K562 (cell line): ENCODE measurements around the gene AKAP3. TPM values are rescaled to one million over a fixed set of nuclear protein-coding genes. Genes with fewer than 3 reads are reported as not detected.

ENCODE experiments used
- ATAC-seq: fragments of 200-7000 bp; cut with Tn5 transposase; 3 replicates; pipeline ENCODE4 v1.9.1; 2020; ENCODE audit warnings: moderate library complexity
- BruUV-seq: library from RNA; stranded (reverse); fragments of 400-500 nt; replicated peaks from 2 replicates; lab custom pipeline; 2021; lab: Mats Ljungman, UMichigan
- CTCF ChIA-PET: fragments of 300-600 bp; formaldehyde crosslinking; extraction: SDS; loops from one replicate; lab custom pipeline; 2021; ENCODE audit warnings: low intra/inter-chr PET ratio; lab: Yijun Ruan, JAX
- POLR2A ChIA-PET: fragments of 300-600, 350-650 bp; sonication (Branson Sonifier 250); formaldehyde crosslinking; extraction: SDS; loops from one replicate; lab custom pipeline; 2021; ENCODE audit warnings: antibody characterized with exemption, inconsistent platforms; lab: Yijun Ruan, JAX
- DNase-seq, 4 experiments: peaks; one replicate each; pipeline versions ENCODE4 v3.0.0 to v3.0.0-alpha.2; 2011 to 2018; ENCODE audit warnings: low spot score in 3 of 4, mixed read lengths in 3 of 4; ENCODE audit errors: extremely low read depth in 1 of 4
- FAIRE-seq: peaks from 2 replicates; lab custom pipeline; 2011; peaks lifted over from hg19 to GRCh38; lab: Jason Lieb, UNC
- H2AFZ ChIP-seq: 2 replicates; pipeline ENCODE4 v1.6.0; 2011; ENCODE audit warnings: low read depth, low read length, control low read depth, inconsistent platforms
- H3K27ac ChIP-seq: fragments of 200-600 bp; 3 replicates; pipeline ENCODE4 v1.8.0; 2011; ENCODE audit warnings: low read depth, mild to moderate bottlenecking, control low read depth, inconsistent platforms, low read length, moderate library complexity, mixed read lengths; ENCODE audit errors: extremely low read depth
- H3K27me3 ChIP-seq, 2 experiments: fragments of 300-600 bp in 1 of 2; 2 replicates in 1 of 2; 3 replicates in 1 of 2; pipeline versions ENCODE4 v1.6.0 to v1.8.0; 2011; ENCODE audit warnings: inconsistent platforms in 2 of 2, low read length in 2 of 2, mild to moderate bottlenecking in 1 of 2, mixed read lengths in 1 of 2, moderate library complexity in 1 of 2; ENCODE audit not compliant: control insufficient read depth in 2 of 2, insufficient read depth in 2 of 2
- H3K36me3 ChIP-seq: fragments of 300-600 bp; 3 replicates; pipeline ENCODE4 v1.8.0; 2011; ENCODE audit warnings: mild to moderate bottlenecking, low read length, inconsistent platforms; ENCODE audit not compliant: control insufficient read depth, insufficient read depth
- H3K4me1 ChIP-seq, 2 experiments: fragments of 200-600 bp in 1 of 2; replicated peaks in 1 of 2; 2 replicates in 1 of 2; 3 replicates in 1 of 2; pipeline versions ENCODE4 v1.5.1 to v1.8.0; 2011; ENCODE audit warnings: inconsistent platforms in 2 of 2, low read length in 2 of 2, mild to moderate bottlenecking in 1 of 2, mixed read lengths in 1 of 2, moderate library complexity in 1 of 2; ENCODE audit not compliant: control insufficient read depth in 2 of 2, insufficient read depth in 2 of 2
- H3K4me2 ChIP-seq: 2 replicates; pipeline ENCODE4 v1.6.1; 2011; ENCODE audit warnings: low read length, control low read depth, inconsistent platforms, mixed read lengths; ENCODE audit not compliant: insufficient read depth
- H3K4me3 ChIP-seq: fragments of 200-600 bp; sonication (generic), shearing (Covaris generic); 2 replicates; pipeline ENCODE4 v1.5.1; 2016; ENCODE audit warnings: control low read depth, inconsistent platforms
- H3K79me2 ChIP-seq: fragments of 200-600 bp; 3 replicates; pipeline ENCODE4 v1.8.0; 2011; ENCODE audit warnings: low read length, inconsistent platforms; ENCODE audit not compliant: control insufficient read depth, insufficient read depth
- H3K9ac ChIP-seq, 2 experiments: 2 replicates each; pipeline versions ENCODE4 v1.6.0 to v1.6.1; 2011; ENCODE audit warnings: low read depth in 2 of 2, low read length in 2 of 2, control low read depth in 1 of 2, inconsistent platforms in 1 of 2, mild to moderate bottlenecking in 1 of 2, mixed read lengths in 1 of 2; ENCODE audit not compliant: insufficient read depth in 1 of 2
- H3K9me1 ChIP-seq: one replicate; pipeline ENCODE4 v1.6.0; 2011; ENCODE audit warnings: inconsistent platforms, mild to moderate bottlenecking, low read length, moderate library complexity; ENCODE audit not compliant: control insufficient read depth, insufficient read depth
- H3K9me3 ChIP-seq: replicated peaks from 2 replicates; pipeline ENCODE4 v1.5.1; 2011; ENCODE audit warnings: low read depth, low read length, inconsistent platforms; ENCODE audit not compliant: control insufficient read depth, insufficient read depth
- H4K20me1 ChIP-seq: replicated peaks from 2 replicates; pipeline ENCODE4 v1.6.1; 2011; ENCODE audit warnings: low read length, inconsistent platforms, mixed read lengths; ENCODE audit not compliant: control insufficient read depth, insufficient read depth
- ARID2 ChIP-seq: fragments of 450-650 bp; IDR thresholded peaks from 2 replicates; pipeline ENCODE4 v1.6.1; 2017; ENCODE audit warnings: antibody characterized with exemption, mild to moderate bottlenecking
- GABPA ChIP-seq: fragments of 200-800 bp; sonication (Bioruptor generic); conservative IDR thresholded peaks from 2 replicates; pipeline ENCODE4 v1.6.1; 2016; ENCODE audit warnings: low read depth, missing genetic modification characterization, missing compliant biosample characterization
- HMG20A ChIP-seq: fragments of 450-650 bp; formaldehyde crosslinking; conservative IDR thresholded peaks from 2 replicates; pipeline ENCODE4 v1.4.0; 2020; ENCODE audit warnings: mild to moderate bottlenecking, mixed read lengths
- KLF16 ChIP-seq: IDR thresholded peaks from 2 replicates; pipeline ENCODE4 v1.6.1; 2016; ENCODE audit warnings: antibody characterized with exemption
- RBM22 ChIP-seq: fragments of 200-400 bp; formaldehyde crosslinking; IDR thresholded peaks from 2 replicates; pipeline ENCODE4 v1.6.1; 2018; ENCODE audit warnings: low read length, low read depth; ENCODE audit not compliant: poor library complexity, severe bottlenecking
- RUNX1 ChIP-seq: sonication (generic); IDR thresholded peaks from 2 replicates; pipeline ENCODE4 v1.6.1; 2016; ENCODE audit warnings: antibody characterized with exemption, low read depth
- TEAD4 ChIP-seq, 2 experiments: sonication (generic) in 1 of 2; formaldehyde crosslinking in 1 of 2; IDR thresholded peaks; 2 replicates each; pipeline versions ENCODE4 v1.6.1 to v1.8.0; 2012 to 2022; ENCODE audit warnings: borderline replicate concordance in 1 of 2, inconsistent platforms in 1 of 2, low read length in 1 of 2, mild to moderate bottlenecking in 1 of 2, missing genetic modification reagents in 1 of 2
- YY1 ChIP-seq, 3 experiments: IDR thresholded peaks; 2 replicates each; pipeline ENCODE4 v1.6.1; 2011; ENCODE audit warnings: low read length in 2 of 3, mild to moderate bottlenecking in 2 of 3, moderate library complexity in 2 of 3, borderline replicate concordance in 1 of 3, control low read depth in 1 of 3, low read depth in 1 of 3; ENCODE audit not compliant: insufficient read depth in 3 of 3, insufficient replicate concordance in 2 of 3, control insufficient read depth in 1 of 3, insufficient read length in 1 of 3; ENCODE audit errors: extremely low read depth in 1 of 3
- ZBTB17 ChIP-seq: fragments of 450-650 bp; formaldehyde crosslinking; IDR thresholded peaks from 2 replicates; pipeline ENCODE4 v1.4.0; 2020; ENCODE audit warnings: mild to moderate bottlenecking
- ZNF174 ChIP-seq: fragments of 250-450 bp; sonication (Bioruptor Pico); IDR thresholded peaks from 2 replicates; pipeline ENCODE4 v1.4.0; 2020; ENCODE audit warnings: mild to moderate bottlenecking
- ZNF311 ChIP-seq: fragments of 250-450 bp; sonication (Bioruptor Pico); IDR thresholded peaks from 2 replicates; pipeline ENCODE4 v1.4.0; 2020; ENCODE audit warnings: mild to moderate bottlenecking, moderate library complexity
- ZNF707 ChIP-seq: fragments of 250-450 bp; sonication (Bioruptor Pico); conservative IDR thresholded peaks from 2 replicates; pipeline ENCODE4 v1.8.0; 2022; ENCODE audit warnings: inconsistent platforms, mild to moderate bottlenecking, moderate library complexity
- WGBS: fragments of 100-300 bp; shearing (Covaris generic); methylation state at CpG from one replicate; pipeline ENCODE4 v1.1.6; 2016; ENCODE audit warnings: low coverage, mixed read lengths; ENCODE audit not compliant: insufficient coverage; ENCODE audit errors: missing lambda C conversion rate; 5-methylcytosine and 5-hydroxymethylcytosine counted together
- in situ Hi-C: fragments of 300-500 bp; cut with MboI; formaldehyde crosslinking; loops from 4 replicates; pipeline ENCODE4 v1.15.0; 2018; ENCODE audit warnings: inconsistent platforms, mixed read lengths
- intact Hi-C: fragments of 100-400 bp; cut with micrococcal nuclease; formaldehyde crosslinking; loops from 2 replicates; pipeline ENCODE4 v1.14.2; 2022
- polyA plus RNA-seq, 8 experiments: library from polyadenylated mRNA; depleted of rRNA in 4 of 8; stranded (reverse) in 5 of 8; unstranded in 3 of 8; fragments of >200 nt; fragmentation: Nextera tagmentation in 2 of 8; fragmentation: Illumina TruSeq in 1 of 8; extraction: Ambion mirVana in 2 of 8; extraction: Trizol in 1 of 8; gene quantifications; 2 replicates each; pipeline versions ENCODE4 v1.2.1 to v1.2.3, GENCODE V29; 2011 to 2014; ENCODE audit warnings: inconsistent platforms in 1 of 8, missing spikeins in 1 of 8
- total RNA-seq, 7 experiments: library from RNA; depleted of rRNA in 6 of 7; stranded (reverse); fragments of >200 nt in 6 of 7; fragmentation: Illumina TruSeq in 2 of 7; extraction: Trizol in 2 of 7; gene quantifications; 2 replicates each; pipeline versions ENCODE4 v1.2.1 to v1.2.3, GENCODE V29; 2011 to 2021; ENCODE audit warnings: low replicate concordance in 1 of 7
- TF ChIP-seq, protein P1 (sequence below): fragments of 250-450 bp; sonication (Bioruptor Pico); IDR thresholded peaks from 2 replicates; pipeline ENCODE4 v1.5.0; 2022; ENCODE audit warnings: mild to moderate bottlenecking
- TF ChIP-seq, protein P2 (sequence below): fragments of 250-450 bp; sonication (Bioruptor Pico); IDR thresholded peaks from 2 replicates; pipeline ENCODE4 v1.8.0; 2022; ENCODE audit warnings: inconsistent platforms

The AKAP3 gene
- total and polyA plus RNA-seq, 9 of the 15 experiments (the other 6 are each of a cell fraction or from before 2014, with no cell fraction given) = 0.17 to 2.8 (median 0.43) TPM

GRCh38 chr12:4603946-4604345, 44.9 kb downstream of the AKAP3 start (continued):
- TF ChIP-seq RBM22 = no peak
- TF ChIP-seq ZNF707 (CRISPR knock-in tag) = no peak
- no peak for TF ChIP-seq HMG20A (CRISPR knock-in tag)

GRCh38 chr12:4603421-4603820, 45.4 kb downstream of the AKAP3 start:
- in situ Hi-C loops (no loop called here), intact Hi-C loops (no loop called here)
- Histone ChIP-seq H3K79me2 (no peaks in the 10 kb centered on the region), H4K20me1 (no peaks in the 10 kb centered on the region), H3K27me3 (peaks cover 2 to 6% of the 10 kb centered on the region in 2 experiments; a peak in 3 of 5 replicates), H3K36me3 (no peaks in the 10 kb centered on the region), H2AFZ (no peak overlapping the region), H3K4me3 (no peak overlapping the region), H3K9ac (no peak overlapping the region), H3K9me3 (no peaks in the 10 kb centered on the region), H3K4me2 (no peak overlapping the region), H3K4me1 (peaks cover 0 to 4% of the 10 kb centered on the region in 2 experiments; a peak in 2 of 5 replicates), H3K9me1 (no peaks in the 10 kb centered on the region), H3K27ac (no peak overlapping the region)
- ATAC-seq (no peak), DNase-seq (no peak), FAIRE-seq (no peak)
- TF ChIP-seq KLF16 = no peak
- no peak for TF ChIP-seq GABPA (tag)
- TF ChIP-seq YY1 (IDR thresholded peaks at IDR 0.05; ENCODE audit: borderline replicate concordance in 1 of 3, control insufficient read depth in 1 of 3, extremely low read depth in 1 of 3, insufficient read depth in 3 of 3, insufficient read length in 1 of 3, insufficient replicate concordance in 2 of 3, low read depth in 1 of 3, low read length in 2 of 3) = no peak
- no peak for TF ChIP-seq ZNF174 (CRISPR knock-in tag)
- no peak for TF ChIP-seq ZBTB17 (CRISPR knock-in tag)
- TF ChIP-seq, protein P1, sequence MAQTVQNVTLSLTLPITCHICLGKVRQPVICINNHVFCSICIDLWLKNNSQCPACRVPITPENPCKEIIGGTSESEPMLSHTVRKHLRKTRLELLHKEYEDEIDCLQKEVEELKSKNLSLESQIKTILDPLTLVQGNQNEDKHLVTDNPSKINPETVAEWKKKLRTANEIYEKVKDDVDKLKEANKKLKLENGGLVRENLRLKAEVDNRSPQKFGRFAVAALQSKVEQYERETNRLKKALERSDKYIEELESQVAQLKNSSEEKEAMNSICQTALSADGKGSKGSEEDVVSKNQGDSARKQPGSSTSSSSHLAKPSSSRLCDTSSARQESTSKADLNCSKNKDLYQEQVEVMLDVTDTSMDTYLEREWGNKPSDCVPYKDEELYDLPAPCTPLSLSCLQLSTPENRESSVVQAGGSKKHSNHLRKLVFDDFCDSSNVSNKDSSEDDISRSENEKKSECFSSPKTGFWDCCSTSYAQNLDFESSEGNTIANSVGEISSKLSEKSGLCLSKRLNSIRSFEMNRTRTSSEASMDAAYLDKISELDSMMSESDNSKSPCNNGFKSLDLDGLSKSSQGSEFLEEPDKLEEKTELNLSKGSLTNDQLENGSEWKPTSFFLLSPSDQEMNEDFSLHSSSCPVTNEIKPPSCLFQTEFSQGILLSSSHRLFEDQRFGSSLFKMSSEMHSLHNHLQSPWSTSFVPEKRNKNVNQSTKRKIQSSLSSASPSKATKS (CRISPR knock-in tag) = no peak
- no peak for TF ChIP-seq TEAD4 (IDR thresholded peaks at IDR 0.05; ENCODE audit: low read length)
- TF ChIP-seq TEAD4 (CRISPR knock-in tag; IDR thresholded peaks at IDR 0.05; ENCODE audit: borderline replicate concordance) = no peak
- no peak for TF ChIP-seq ZNF311 (CRISPR knock-in tag)
- TF ChIP-seq ARID2 = no peak
- TF ChIP-seq, protein P2, sequence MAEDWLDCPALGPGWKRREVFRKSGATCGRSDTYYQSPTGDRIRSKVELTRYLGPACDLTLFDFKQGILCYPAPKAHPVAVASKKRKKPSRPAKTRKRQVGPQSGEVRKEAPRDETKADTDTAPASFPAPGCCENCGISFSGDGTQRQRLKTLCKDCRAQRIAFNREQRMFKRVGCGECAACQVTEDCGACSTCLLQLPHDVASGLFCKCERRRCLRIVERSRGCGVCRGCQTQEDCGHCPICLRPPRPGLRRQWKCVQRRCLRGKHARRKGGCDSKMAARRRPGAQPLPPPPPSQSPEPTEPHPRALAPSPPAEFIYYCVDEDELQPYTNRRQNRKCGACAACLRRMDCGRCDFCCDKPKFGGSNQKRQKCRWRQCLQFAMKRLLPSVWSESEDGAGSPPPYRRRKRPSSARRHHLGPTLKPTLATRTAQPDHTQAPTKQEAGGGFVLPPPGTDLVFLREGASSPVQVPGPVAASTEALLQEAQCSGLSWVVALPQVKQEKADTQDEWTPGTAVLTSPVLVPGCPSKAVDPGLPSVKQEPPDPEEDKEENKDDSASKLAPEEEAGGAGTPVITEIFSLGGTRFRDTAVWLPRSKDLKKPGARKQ = no peak
- no peak for TF ChIP-seq RUNX1
- 0% methylated on average over 6 of the region's 7 CpGs for WGBS
- POLR2A ChIA-PET = interaction anchor here (1.2 kb wide), 1 partner anchor 45 kb away, joined by 3 read pairs; the partner anchor contains the start of genes AKAP3 and NDUFA9
- CTCF ChIA-PET = no interaction called here
- BruUV-seq = no TSS peak
